Measurements from ENCODE around the gene PDZRN3.

The PDZRN3 gene

DNA sequence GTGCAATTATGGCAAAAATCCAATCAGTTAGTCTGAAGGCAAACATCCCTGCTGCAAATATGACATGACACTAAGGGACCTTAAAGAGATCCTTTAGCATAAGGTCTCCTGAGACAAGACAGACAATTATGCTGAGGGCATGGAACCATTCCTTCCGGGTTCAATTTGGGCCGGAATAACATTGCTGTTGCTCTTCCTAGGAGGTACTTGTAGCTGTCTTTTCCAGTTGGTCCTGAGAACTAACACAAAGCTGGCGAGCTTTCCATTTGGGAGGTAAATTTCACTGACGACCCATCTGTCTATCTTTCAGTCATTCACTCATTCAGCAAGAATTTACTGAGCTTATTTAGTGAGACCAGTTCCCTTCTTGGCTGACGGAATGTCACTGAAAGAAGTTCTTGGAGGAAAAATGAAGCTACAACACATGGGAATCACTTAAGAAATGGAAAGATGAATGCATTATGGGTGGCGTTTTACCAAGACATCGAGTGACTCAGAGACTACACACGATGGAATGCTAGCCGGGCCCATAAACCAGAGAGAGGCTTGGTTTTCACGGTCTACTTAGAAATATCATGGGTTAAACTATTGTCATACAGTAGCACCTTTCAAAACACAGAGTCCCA lies 215.5 kb downstream of the PDZRN3 start:
- no peak for DNase-seq

DNA sequence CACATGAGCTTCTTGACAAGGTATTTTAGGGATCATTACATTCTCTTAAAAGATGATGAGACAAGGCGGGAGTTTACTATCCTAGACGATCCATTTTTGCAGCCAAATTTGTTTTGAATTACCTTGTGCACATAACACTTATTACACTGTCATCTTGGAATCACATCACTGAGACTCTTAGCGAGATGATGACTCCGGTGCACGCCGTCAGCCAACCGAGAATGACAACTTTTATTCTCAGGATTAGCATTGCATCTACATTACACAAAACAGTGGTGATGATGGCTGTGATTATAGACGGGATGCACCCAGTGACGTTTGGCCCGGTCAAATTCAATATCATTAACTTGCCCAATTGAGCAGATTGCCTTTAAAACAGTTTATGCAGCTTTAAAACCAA lies 216.1 kb downstream of the PDZRN3 start:
- DNase-seq: no peak

DNA sequence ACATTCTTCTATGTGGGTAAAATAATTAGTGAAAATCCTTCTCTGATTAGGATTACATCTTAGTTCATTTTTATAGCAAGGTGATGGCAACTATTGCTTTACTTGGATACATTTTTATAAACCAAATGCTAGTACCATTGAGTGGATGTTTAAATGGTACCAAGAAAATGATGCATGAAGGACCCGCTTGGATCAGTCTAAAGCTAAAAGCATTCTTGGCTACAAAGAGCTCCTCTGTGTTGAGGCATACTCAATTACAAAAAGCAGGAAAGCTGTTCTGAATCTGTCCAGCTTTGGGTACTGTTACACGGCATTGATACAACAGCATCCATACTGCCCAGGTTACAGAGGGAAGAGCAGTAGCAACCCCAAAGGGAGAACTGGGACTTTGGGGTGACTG lies 217.2 kb downstream of the PDZRN3 start:
- DNase-seq: no peak

DNA sequence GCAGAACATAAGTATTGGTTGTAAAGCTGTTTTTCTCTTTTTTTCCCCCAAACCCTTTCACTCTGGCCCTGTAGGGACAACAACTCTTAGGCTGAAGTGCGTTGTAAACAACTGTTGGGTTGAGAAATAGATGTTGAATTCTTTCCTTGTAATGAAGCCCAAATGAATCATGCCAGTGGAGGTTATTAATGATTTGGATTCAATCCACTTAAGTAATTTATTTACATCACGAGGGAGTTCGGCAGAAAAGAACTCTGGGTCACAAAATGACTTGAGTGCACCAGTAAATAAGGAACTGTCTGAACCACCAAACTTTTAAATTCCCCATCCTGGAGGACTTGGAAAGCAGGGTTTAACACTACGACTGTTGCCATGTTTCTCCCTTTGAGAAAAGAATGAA lies 218.9 kb downstream of the PDZRN3 start:
- no peak for DNase-seq

DNA sequence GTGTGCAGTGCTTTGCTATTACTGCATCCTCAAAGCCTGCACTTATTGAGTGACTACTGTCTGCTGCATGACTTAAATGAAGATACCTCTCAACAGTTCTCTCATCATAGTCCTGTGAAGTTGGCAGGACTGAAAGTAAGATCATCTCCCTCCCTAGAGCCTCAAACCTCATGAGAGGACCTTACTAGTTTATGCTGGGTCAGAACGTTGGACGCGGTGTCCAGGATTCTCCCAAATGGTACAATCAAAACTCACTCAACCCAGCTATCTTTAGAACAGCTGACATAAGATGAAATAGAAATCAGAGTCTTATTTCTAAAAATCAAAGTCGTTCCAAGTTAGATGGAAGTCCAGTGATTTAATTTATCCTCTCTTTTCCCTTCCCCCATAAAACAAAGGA lies 219.7 kb downstream of the PDZRN3 start:
- DNase-seq: no peak

DNA sequence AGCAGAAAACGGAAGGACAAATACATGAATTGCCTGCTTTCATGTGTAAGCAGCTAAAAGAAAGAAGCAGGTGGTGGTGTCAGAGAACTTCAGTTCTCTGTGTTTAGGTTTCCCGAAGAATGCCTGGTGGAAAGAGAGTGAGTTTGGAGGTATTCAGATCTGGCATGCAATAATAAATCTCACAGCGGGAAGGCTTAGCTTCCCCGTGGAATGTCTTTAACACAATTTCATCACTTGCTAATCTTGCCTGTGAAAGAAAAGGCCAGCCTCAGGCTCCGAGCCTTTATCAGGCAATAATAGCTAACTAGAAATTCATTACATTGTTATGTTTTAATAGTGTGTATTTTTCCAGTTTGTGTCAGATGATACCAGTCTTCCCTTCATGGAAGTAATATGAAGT lies 220.3 kb downstream of the PDZRN3 start:
- no peak for DNase-seq

DNA sequence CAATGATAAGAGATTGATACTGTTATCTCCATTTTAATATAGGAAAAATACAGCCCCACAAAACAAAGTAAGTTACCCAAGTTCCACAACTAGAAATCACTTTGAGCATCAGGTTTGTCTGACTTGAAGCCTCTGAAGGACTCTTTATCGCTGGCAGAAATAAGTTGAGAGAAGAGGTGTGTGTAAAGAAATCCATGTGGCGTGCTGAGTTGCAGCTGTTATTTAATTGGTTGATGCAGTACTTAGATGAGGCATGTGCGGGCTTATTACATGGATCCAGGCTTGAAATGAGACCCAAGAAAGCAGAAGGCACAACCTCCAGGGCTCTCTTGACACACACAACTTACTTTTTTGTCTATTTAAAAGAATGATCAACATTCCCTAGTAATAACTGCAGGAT lies 221.3 kb downstream of the PDZRN3 start:
- no peak for DNase-seq

DNA sequence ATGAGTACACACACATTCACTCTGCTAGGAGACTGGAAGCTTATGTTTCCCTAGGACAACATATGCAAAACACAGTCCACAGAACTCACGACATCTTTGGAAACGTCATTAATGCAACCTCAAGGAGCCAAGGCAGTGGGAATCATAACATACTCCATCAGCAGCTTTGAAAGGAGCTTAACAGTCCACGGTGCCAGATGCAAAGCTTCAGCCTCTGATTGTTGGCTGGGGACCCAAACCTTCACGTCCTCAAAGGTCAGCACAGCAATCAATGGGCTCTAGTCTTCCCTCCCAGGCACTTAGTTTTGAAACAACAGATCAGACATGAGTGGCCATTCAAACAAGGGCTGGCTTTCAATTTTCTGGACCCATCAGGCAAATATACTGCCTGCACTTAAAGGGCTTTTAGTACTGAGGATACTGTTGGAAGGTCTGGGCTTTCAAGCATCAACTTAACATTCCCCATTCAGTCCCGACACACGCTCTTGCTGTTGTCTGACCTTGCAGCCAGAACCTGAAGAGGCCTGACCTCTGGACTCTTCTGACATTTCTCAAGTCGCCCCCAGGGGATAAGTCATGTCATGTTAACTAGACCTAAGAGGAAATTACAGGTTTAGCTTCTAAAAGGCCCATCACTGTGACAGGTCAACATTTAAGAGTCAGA lies 223.0 kb downstream of the PDZRN3 start:
- DNase-seq: no peak

DNA sequence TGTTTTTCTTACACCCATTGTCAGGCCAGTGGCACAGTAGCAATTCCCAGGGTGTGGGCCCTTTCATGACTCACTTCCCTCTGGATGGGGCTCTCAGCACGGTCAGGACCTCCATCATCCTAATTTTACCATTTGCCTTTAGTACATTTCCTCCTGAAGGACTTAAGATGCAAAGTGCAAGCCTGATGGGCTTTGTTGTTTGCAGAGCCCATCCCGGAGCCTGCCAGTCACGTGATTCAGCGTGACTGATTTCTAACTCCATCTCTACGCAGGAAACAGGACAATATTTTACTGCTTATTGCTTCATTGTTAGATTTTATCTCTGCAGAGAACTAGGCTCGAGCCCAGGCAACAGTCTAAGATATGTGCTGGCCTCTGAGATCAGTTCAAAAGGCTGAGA lies 223.7 kb downstream of the PDZRN3 start:
- DNase-seq: no peak

DNA sequence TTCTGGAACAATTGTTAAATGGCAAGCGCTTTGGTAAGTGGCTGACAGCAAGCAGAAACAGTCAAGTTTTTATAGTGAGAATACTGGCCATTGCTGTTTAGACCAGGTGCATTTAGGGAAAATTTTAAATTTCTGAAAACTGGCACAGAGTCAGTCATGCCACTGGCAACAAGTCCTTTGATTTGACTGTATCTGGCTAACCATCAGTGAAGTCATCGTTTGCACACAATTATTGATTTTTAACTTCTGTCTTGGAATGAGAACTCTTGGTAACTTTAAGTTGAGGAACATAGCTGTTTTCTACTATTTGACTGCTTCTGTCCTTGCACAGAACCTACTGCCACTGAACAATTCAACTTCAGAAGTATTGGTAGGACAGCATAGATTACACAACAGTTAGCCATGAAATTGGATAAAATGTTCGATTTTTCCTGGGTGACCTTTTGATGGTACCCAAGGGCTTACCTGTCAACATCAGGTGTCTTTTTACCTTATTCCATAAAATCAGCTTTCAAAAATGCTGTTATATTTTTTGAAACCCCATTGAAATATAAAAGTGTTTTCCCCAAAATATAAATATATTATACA lies 225.0 kb downstream of the PDZRN3 start:
- DNase-seq: no peak

DNA sequence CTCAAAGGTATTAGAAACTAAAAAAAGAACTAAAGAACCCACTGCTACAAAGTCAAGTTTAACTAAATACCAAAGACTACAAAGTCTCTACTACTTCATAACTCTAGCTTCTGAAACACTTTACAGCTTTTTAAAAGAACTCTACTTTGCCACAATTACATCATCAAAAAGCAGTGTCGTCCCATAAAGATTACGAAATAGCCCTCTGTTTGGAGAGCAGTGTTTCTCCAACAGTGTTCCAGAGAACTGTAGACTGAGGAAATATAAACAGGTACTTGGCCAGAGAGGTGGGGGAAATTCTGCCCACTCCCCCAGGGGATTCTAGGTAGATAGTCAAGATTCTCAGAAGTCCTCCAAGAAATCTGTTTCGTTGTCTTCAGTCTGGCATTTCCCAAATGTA lies 225.6 kb downstream of the PDZRN3 start:
- no peak for DNase-seq

DNA sequence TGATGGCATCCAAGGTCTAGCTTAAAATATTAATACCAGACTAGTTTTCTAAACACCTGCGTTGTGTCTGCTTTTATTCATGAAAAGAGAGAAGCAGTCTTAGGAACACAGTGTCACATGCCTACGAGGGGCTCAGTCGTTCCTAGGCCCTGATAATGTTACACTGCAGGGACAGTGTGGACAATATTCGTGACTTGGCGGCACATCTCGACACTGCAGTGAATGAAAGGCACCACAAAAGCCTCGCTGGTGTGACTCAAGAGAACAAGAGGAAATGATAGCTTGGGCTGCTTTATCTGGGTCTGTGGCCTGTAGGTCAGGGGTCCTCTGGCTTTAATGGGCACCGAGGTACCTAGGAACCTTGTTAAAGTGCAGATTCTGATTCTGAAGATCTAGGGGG lies 226.7 kb downstream of the PDZRN3 start:
- DNase-seq: no peak

DNA sequence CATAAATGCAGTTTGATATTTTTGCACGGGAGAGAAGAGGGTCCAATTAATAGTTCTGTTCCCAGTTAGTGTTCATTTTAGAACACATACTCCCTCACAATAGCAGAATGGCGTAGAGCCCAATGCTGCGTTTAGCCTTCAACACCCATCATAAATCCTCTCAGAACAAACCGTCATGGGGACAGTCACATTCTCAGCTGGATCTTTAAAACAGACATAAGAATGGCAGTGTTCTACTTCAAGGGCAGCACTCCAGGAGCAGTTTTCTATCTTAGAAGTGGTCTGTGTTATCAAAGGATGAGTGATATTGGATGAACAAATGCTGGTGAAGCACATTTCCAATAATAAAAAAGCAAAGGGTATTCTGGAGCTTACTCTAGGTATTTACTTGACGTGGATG lies 230.5 kb downstream of the PDZRN3 start:
- DNase-seq: no peak

DNA sequence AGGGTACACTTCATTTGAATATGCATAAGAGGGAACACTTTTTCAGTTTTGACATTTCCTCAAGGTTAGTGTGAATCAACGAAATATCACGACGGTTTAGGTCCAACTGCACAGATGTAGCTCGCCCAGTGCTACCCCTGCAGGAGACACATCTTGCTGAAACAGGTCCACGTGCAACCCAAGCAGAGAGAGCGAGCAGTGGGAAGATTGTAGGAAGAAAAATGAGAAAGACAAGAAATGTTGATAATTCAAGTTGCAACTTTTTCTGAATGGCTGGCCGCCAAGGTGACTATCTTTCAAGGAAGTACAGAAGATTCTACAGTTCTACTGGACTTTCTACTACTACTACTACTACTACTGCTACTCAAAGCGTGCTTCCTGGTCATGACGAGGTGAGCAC lies 231.7 kb downstream of the PDZRN3 start:
- no peak for DNase-seq

DNA sequence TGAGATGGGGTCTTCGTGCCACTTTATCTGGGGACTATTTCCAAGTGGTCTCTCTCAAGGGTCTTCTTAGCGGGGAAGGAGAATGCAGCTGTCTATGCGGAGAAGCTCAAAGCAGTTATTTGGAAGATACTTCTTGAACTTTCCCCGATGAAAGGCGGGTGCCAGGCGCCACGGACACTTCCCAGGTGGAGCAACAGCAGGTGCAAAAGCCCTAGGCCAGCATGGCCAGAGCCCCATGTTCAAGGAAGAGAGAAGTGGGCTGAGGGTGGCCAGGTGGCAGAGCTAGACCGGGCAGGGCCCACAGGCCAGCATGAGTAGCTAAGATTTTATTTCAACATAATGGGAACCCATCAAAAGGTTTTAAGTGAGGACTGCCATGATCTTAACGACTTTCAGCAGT lies 232.8 kb downstream of the PDZRN3 start:
- no peak for DNase-seq

DNA sequence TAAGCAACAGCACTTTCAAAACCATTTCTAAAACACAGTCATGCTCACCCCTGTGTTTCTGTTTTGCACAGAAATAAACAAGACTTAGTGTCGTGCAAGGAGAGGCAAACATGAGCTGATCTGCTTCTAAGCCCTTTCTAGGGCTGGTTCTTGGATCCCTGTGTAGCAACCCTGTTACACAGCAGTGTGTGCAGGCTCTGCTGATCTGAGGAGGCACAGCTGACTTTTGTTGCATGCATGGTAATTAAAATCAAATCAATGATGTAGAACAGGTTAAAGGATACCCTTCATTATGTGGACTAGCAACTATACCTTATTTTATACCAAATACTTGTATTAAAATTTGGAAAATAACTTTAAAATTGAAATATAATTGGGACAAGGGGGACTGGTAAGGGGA lies 234.8 kb downstream of the PDZRN3 start:
- DNase-seq: no peak

DNA sequence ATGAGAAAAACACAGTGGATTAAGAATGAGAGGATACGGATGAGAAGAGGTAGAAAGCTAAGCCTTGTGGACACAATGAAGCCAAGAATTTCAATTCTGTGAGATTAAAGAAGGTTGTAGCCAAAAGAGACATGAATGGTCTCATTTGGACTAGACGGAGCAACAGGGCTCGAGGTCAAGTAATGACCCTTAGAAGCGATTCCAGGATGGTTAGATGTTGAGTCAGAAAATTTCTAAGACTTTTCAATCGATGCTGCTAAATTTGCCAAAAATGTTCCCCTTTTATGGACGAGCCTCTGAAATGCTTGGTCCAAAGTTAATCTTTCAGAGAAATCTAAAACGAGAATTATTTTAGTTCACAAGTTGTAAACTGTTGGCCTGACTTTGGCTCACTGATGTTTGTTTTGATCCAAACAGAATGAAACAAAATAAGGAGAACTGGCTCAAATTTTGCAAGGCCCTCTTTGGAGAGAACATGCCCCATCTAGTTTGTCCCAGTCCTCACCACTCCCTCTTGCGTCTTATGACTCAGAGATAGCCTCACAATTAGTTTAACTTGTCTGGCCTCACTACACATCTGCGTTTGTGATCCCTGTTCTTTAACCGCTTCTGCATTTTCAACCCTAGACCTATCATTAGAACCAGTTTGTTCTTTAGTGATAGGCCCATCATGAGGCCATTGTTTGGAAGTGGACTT lies 235.5 kb downstream of the PDZRN3 start:
- no peak for DNase-seq

DNA sequence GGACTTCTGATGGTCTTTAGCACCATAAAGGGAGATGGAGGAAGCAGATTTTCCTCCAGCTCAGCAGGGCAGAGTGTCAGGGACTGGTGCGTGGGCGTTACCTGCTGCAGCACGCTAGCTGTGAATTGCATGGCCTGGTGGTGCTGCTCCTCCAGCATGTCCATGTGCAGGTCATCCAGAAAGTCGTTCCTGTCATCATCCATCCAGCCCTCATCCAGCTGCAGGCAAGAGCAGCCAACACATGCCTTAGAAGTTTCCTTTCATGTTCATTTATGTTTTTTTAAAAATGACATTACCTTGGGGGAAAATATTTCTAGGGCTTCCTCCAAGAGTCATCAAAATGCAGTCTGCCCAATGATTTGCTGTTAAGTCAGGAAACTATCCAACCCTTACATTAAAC lies 239.2 kb downstream of the PDZRN3 start:
- no peak for DNase-seq

DNA sequence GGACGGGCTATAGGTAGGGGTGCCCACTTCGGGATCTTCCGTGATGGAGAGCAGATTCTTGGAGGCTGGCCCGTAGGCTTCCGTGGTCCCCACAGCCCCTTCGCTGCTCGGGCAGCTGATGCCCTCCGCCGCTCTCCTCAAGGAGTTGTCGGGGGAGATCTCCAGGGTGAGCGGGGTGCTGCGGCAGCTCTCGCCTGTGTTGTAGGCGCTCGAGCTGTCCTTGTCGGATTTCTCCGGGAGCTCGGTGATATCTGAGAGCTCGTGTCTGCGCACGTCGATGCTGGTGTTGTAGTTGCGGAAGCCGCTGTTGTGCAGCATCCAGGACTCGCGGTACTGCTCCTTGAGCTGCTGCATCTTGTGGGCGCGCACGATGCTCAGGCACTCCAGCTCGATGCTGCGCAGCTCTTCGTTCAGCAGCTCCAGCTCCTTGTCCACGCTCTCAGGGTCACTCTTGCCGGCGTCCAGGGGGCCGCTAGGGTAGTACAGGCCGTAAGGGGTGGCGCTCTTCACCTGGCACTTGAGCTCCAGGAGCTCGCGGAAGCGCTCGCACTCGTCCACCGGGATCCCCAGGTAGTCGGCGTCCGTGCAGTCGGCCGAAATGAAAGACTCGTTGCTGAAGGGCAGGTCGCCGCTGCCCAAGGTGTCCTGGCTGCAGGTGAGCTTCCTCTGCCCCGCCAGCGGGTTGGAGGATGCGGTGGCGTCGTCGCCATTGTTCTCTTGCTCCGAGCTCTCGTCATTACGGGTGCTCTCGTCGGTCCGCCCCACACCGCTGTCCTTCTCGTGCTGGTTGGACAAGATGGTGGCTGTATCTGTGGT lies 240.4 kb downstream of the PDZRN3 start:
- no peak for DNase-seq

DNA sequence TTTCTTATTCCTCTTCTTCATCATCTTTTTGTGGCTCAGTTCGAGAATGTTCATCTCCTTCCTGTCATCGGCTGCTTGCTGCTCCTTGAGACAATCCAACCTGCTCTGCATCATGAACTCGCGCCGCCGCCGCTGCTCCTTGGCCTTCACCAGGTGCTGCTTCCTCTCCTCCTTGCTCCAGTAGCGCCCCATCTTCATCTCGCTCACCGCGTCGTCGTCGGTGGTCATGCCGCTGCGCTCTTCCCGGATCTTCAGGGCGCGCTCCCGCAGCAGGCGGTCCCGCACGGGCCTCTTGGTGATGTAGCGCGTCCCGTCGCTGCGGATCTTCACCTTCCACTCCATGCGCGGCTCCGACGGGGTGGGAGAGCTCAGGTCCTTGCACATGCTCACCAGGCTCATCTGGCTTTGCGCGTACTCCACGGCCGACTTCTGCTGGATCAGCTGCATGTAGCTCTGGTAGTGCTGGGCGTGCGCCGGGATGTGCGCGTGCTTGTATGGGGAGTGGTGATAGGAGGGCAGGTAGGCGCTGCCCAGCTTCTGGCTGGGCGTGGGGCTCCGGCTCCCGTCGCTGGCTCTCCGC lies 241.2 kb downstream of the PDZRN3 start:
- DNase-seq: no peak

DNA sequence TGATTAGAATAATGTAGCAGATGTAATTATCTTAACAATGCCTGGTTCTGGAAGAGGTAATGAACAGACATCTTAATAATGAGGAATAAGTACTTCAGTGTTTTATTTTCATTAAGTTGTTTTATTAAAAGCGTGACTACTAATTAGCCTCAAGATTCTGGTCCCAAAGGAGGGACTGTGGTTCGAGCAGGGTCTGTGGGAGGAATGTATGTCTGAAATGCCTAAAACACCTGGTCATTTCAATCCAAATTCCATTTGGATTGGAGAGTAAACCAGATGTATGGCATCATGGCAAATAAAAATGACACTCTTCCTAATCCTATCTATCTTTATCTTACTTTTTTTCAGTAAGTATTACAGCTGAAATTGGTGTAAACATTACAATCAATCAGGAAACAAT lies 243.2 kb downstream of the PDZRN3 start:
- DNase-seq: no peak

DNA sequence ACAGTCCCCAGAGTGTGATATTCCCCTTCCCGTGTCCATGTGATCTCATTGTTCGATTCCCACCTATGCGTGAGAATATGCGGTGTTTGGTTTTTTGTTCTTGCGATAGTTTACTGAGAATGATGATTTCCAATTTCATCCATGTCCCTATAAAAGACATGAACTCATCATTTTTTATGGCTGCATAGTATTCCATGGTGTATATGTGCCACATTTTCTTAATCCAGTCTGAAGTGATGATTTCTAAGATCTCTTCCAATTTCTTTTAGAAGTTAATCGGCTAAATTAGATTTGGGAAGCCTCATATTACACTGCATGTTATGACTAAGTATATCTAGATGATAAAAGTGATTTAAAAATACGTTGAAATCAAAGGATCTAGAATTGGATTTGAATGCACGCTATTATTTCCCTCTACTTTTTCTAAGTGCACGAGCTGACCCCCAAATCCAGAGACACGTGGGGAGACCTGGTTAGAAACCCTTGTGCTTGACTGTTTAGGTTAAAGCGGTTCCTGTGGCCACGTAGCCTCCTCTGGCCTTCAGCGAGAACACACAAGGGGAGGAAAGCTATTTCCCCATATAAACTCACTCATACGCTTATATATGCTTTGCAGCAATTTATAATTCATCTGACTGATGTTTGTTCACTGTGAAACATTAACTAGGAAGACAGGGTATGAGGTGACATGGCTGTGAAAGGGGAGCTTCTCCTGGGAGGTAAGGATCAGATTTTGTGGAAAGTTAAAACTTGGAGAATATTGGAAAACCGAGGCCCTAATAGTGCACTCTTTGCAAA lies 243.8 kb downstream of the PDZRN3 start:
- no peak for DNase-seq
